Astrocyte (in vitro differentiated cells and primary cell): ENCODE measurements around the gene ALCAM. TPM values are rescaled to one million over a fixed set of nuclear protein-coding genes. Genes with fewer than 3 reads are reported as not detected.
"Not testable (repeated sequence)": the region's sequence is repeated elsewhere in the genome, so short reads cannot be mapped to it uniquely, and the experiment has no call there.

ENCODE experiments used
- DNase-seq: peaks from one replicate; pipeline ENCODE4 v3.0.0-alpha.2; 2010; ENCODE audit warnings: low read depth
- FAIRE-seq: peaks from 2 replicates; lab custom pipeline; 2011; peaks lifted over from hg19 to GRCh38; lab: Jason Lieb, UNC
- H2AFZ ChIP-seq: 2 replicates; pipeline ENCODE4 v1.6.0; 2012; ENCODE audit warnings: low read depth, low read length, inconsistent platforms
- H3K27ac ChIP-seq: 2 replicates; pipeline ENCODE4 v1.5.1; 2011; ENCODE audit warnings: low read depth, low read length, inconsistent platforms
- H3K27me3 ChIP-seq: 2 replicates; pipeline ENCODE4 v1.6.0; 2011; ENCODE audit warnings: low read length, inconsistent platforms; ENCODE audit not compliant: insufficient read depth
- H3K36me3 ChIP-seq: 2 replicates; pipeline ENCODE4 v1.5.1; 2011; ENCODE audit warnings: low read length, inconsistent platforms; ENCODE audit not compliant: insufficient read depth
- H3K4me1 ChIP-seq: 2 replicates; pipeline ENCODE4 v1.5.1; 2011; ENCODE audit warnings: low read length, inconsistent platforms; ENCODE audit not compliant: insufficient read depth
- H3K4me2 ChIP-seq: 2 replicates; pipeline ENCODE4 v1.6.0; 2012; ENCODE audit warnings: low read length, inconsistent platforms
- H3K4me3 ChIP-seq: 2 replicates; pipeline ENCODE4 v1.5.1; 2011; ENCODE audit warnings: low read depth, mild to moderate bottlenecking, low read length, inconsistent platforms; ENCODE audit not compliant: insufficient read depth
- H3K79me2 ChIP-seq: 2 replicates; pipeline ENCODE4 v1.6.0; 2012; ENCODE audit warnings: mild to moderate bottlenecking, low read length, inconsistent platforms; ENCODE audit not compliant: insufficient read depth
- H3K9ac ChIP-seq: 2 replicates; pipeline ENCODE4 v1.6.0; 2012; ENCODE audit warnings: mild to moderate bottlenecking, low read length, inconsistent platforms
- H3K9me3 ChIP-seq: 2 replicates; pipeline ENCODE4 v1.5.1; 2012; ENCODE audit warnings: low read depth, mild to moderate bottlenecking, low read length, inconsistent platforms; ENCODE audit not compliant: insufficient read depth
- H4K20me1 ChIP-seq: 2 replicates; pipeline ENCODE4 v1.6.0; 2012; ENCODE audit warnings: low read length, inconsistent platforms; ENCODE audit not compliant: insufficient read depth
- H3K27ac Mint-ChIP-seq: one replicate; pipeline ENCODE4 v1.8.0; 2021; ENCODE audit warnings: mild to moderate bottlenecking, mixed read lengths; ENCODE audit not compliant: unreplicated experiment
- H3K27me3 Mint-ChIP-seq: one replicate; pipeline ENCODE4 v1.8.0; 2021; ENCODE audit warnings: low read depth, mixed read lengths; ENCODE audit not compliant: unreplicated experiment
- H3K36me3 Mint-ChIP-seq: one replicate; pipeline ENCODE4 v1.8.0; 2021; ENCODE audit warnings: low read depth, mixed read lengths; ENCODE audit not compliant: unreplicated experiment
- H3K4me1 Mint-ChIP-seq: one replicate; pipeline ENCODE4 v1.8.0; 2021; ENCODE audit warnings: low read depth, mixed read lengths; ENCODE audit not compliant: unreplicated experiment
- H3K4me3 Mint-ChIP-seq: one replicate; pipeline ENCODE4 v1.8.0; 2021; ENCODE audit warnings: mild to moderate bottlenecking, moderate library complexity, mixed read lengths; ENCODE audit not compliant: unreplicated experiment
- H3K9me3 Mint-ChIP-seq: one replicate; pipeline ENCODE4 v1.8.0; 2021; ENCODE audit warnings: mild to moderate bottlenecking, mixed read lengths; ENCODE audit not compliant: unreplicated experiment
- CTCF ChIP-seq: IDR thresholded peaks from 2 replicates; pipeline ENCODE4 v1.5.1; 2011; ENCODE audit warnings: low read depth, mild to moderate bottlenecking, inconsistent platforms, low read length, moderate library complexity; ENCODE audit not compliant: insufficient read depth
- EZH2 ChIP-seq: IDR thresholded peaks from 2 replicates; pipeline ENCODE4 v1.6.1; 2012; ENCODE audit warnings: mild to moderate bottlenecking, low read length, inconsistent platforms; ENCODE audit not compliant: insufficient read depth
- total RNA-seq: library from RNA; stranded (reverse); gene quantifications from 2 replicates; pipeline ENCODE4 v1.2.1, GENCODE V29; 2021

The ALCAM gene
- total RNA-seq, 1 donor from 2014 or later: 154 TPM

- Mint-ChIP-seq H3K27me3 (no peaks in the 10 kb centered on the region), H3K9me3 (peaks cover 13% of the 10 kb centered on the region), H3K27ac (peak overlapping the region; percentile 87), H3K4me3 (no peak overlapping the region), H3K36me3 (peaks cover 22% of the 10 kb centered on the region), H3K4me1 (peaks cover 39% of the 10 kb centered on the region)
- H3K79me2 ChIP-seq: peaks cover 60% of the 10 kb centered on the region
- H3K4me3 ChIP-seq: peak overlapping the region; percentile 1
- H2AFZ ChIP-seq: no peak overlapping the region
- H3K9me3 ChIP-seq: no peaks in the 10 kb centered on the region
- no peaks in the 10 kb centered on the region for H3K36me3 ChIP-seq
- peak overlapping the region; percentile 75 for H3K4me2 ChIP-seq
- peak; percentile 88 for DNase-seq
- FAIRE-seq: no peak
- peak overlapping the region; percentile 87 for H3K27ac ChIP-seq
- H4K20me1 ChIP-seq: no peaks in the 10 kb centered on the region
- H3K9ac ChIP-seq: peak overlapping the region; percentile 48
- peaks cover 25% of the 10 kb centered on the region for H3K4me1 ChIP-seq
- H3K27me3 ChIP-seq: no peaks in the 10 kb centered on the region
- TF ChIP-seq EZH2 (no peak), CTCF (no peak)
Observed at GRCh38 chr3:105401691-105402149, 35.0 kb downstream of the ALCAM start.

- TF ChIP-seq EZH2: no peak
- no peak for TF ChIP-seq CTCF
Observed at GRCh38 chr3:105402287-105402801, 35.6 kb downstream of the ALCAM start.

GRCh38 chr3:105403034-105403433 is 36.3 kb downstream of the ALCAM start:
- H3K9me3 ChIP-seq, DNase-seq, H3K36me3 ChIP-seq, H4K20me1 ChIP-seq, FAIRE-seq, H3K27me3 ChIP-seq, H3K4me3 ChIP-seq, H3K9ac ChIP-seq, H3K4me2 ChIP-seq, H3K27ac Mint-ChIP-seq, H3K4me3 Mint-ChIP-seq, H2AFZ ChIP-seq, H3K27me3 Mint-ChIP-seq: not testable (repeated sequence)
- Mint-ChIP-seq H3K36me3 (peaks cover 23% of the 10 kb centered on the region), H3K4me1 (peaks cover 36% of the 10 kb centered on the region), H3K9me3 (peaks cover 13% of the 10 kb centered on the region)
- Histone ChIP-seq H3K4me1 (peaks cover 25% of the 10 kb centered on the region), H3K27ac (peak overlapping the region; percentile 87), H3K79me2 (peaks cover 46% of the 10 kb centered on the region)

More at GRCh38 chr3:105402287-105402801, 35.6 kb downstream of the ALCAM start:
- Mint-ChIP-seq H3K9me3 (peaks cover 13% of the 10 kb centered on the region), H3K36me3 (peaks cover 23% of the 10 kb centered on the region), H3K27ac (peak overlapping the region; percentile 87), H3K27me3 (no peaks in the 10 kb centered on the region), H3K4me1 (peaks cover 39% of the 10 kb centered on the region), H3K4me3 (peak overlapping the region; percentile 11)
- Histone ChIP-seq H3K27me3 (no peaks in the 10 kb centered on the region), H3K4me1 (peaks cover 25% of the 10 kb centered on the region), H3K79me2 (peaks cover 53% of the 10 kb centered on the region), H3K9ac (peak overlapping the region; percentile 48), H3K4me3 (peak overlapping the region; percentile 29), H4K20me1 (no peaks in the 10 kb centered on the region), H3K27ac (peak overlapping the region; percentile 87), H3K9me3 (no peaks in the 10 kb centered on the region), H3K4me2 (peak overlapping the region; percentile 75), H2AFZ (peak overlapping the region; percentile 2), H3K36me3 (no peaks in the 10 kb centered on the region)
- no peak for FAIRE-seq
- peak; percentile 63 for DNase-seq
